Stimulated activated naive CD8-positive, alpha-beta T cell treated with anti-CD3 and anti-CD28 coated beads, Interleukin-15, amount 100 ng/mL, for 72 hours (primary cell): ENCODE results near the gene MAPKAPK5.
"Not testable (repeated sequence)": the region's sequence is repeated elsewhere in the genome, so short reads cannot be mapped to it uniquely, and the experiment has no call there.

ENCODE experiments used
- ATAC-seq: fragments of 150-1000 bp; cut with Tn5 transposase; 2 replicates; pipeline ENCODE4 v1.10.0; 2021; ENCODE audit warnings: mild to moderate bottlenecking, moderate library complexity
- DNase-seq, 2 donors: peaks; one replicate each; pipeline ENCODE4 v3.0.0; 2021 to 2022
- H3K27ac Mint-ChIP-seq, 2 donors: one replicate each; pipeline ENCODE4 v1.8.0; 2022; ENCODE audit warnings: mild to moderate bottlenecking in 2 of 2, mixed read lengths in 2 of 2, moderate library complexity in 2 of 2
- H3K27me3 Mint-ChIP-seq: one replicate; pipeline ENCODE4 v1.8.0; 2022; ENCODE audit warnings: mixed read lengths
- H3K4me1 Mint-ChIP-seq: one replicate; pipeline ENCODE4 v1.8.0; 2022; ENCODE audit warnings: mild to moderate bottlenecking, mixed read lengths
- H3K4me3 Mint-ChIP-seq, 2 donors: one replicate each; pipeline ENCODE4 v1.8.0; 2022; ENCODE audit warnings: mild to moderate bottlenecking in 2 of 2, mixed read lengths in 2 of 2, moderate library complexity in 1 of 2
- H3K9me3 Mint-ChIP-seq, 2 donors: one replicate each; pipeline ENCODE4 v1.8.0; 2022; ENCODE audit warnings: mixed read lengths in 2 of 2

The MAPKAPK5 gene

DNA sequence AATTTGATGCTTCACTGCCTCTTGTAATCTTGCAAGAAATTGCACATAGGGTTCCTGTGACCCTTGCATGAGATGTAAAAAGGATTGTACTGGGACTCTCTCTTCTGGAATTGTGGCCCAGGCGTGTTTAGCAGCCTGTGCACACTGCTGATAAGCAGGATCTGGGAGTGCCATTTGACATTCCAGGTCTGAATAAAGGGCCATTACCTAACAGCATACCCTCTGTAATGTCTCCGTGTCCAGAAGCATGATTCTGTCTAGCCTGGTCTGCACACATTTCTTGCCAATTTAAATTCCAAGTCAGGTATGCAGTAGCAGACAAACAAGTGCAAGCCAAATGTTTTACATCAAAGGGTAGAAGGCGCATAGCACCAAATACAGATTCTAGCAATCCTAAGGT lies 18.1 kb upstream of the MAPKAPK5 start:
- no peaks in the 10 kb centered on the region for H3K9me3 Mint-ChIP-seq
- DNase-seq (no peak), ATAC-seq (no peak)
- no peaks in the 10 kb centered on the region for H3K4me1 Mint-ChIP-seq
- H3K27me3 Mint-ChIP-seq, result peaks cover 7% of the 10 kb centered on the region
- no peak overlapping the region for H3K4me3 Mint-ChIP-seq
- H3K27ac Mint-ChIP-seq, result no peak overlapping the region

DNA sequence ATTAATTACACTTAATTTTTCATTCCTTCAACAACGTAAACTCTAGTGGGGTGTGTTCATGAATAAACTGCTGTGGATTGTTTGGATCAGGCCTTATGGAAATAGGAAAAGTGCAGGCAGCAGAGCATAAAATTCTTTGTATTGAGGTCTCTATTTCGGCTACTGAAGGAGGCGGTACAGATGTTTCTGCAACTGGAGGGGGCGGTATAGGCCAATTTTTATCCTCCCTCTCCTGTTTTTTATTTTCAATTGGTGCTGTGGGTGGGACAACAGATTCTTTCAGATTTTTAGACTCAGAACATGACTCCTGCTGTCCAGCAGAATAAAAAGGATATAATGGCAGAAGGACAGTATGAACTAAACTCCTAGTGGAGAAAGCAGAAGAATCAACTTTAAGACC lies 17.7 kb upstream of the MAPKAPK5 start:
- H3K9me3 Mint-ChIP-seq, ATAC-seq, DNase-seq, H3K27ac Mint-ChIP-seq, H3K4me3 Mint-ChIP-seq, H3K27me3 Mint-ChIP-seq, H3K4me1 Mint-ChIP-seq: not testable (repeated sequence)

DNA sequence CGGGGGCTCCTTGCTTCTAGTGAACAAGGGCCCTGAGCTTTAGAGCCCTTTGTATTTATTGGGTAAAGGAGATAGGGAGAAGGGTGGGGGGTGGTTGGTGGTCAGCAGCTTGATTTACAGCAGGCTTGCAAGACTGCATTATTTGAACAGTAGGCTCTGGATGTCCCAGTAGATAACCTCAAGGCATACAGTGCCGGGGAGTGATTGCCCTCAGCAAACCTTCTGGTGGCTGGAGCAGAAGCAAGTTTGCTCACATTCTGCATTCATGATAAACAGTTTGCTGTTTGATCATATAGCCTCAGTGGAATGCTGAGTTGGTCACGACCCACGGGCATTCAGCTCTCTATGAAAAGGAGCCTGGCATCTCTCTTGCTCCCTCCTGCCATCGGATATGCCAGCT lies 16.5 kb upstream of the MAPKAPK5 start:
- H3K27me3 Mint-ChIP-seq, result peaks cover 7% of the 10 kb centered on the region
- H3K4me1 Mint-ChIP-seq, result no peaks in the 10 kb centered on the region
- DNase-seq (no peak), ATAC-seq (no peak)
- no peaks in the 10 kb centered on the region for H3K9me3 Mint-ChIP-seq
- H3K27ac Mint-ChIP-seq, result no peak overlapping the region
- H3K4me3 Mint-ChIP-seq, result no peak overlapping the region

DNA sequence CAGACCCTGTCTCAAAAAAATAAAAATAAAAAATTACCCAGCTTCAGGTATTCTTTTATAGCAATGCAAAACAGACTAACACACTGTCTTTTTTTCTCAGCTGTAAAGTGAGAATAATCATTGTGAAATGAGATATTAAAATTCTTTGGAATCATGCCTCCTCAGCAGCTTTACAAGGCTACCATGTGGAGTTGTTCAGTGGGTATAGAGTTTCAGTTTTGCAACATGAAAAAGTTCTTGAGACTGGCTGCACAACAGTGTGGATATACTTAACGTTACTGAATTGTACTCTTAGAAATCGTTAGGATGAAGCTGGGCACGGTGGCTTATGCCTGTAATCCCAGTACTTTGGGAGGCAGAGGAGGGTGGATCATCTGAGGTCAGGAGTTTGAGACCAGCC lies 15.7 kb upstream of the MAPKAPK5 start:
- DNase-seq, result no peak
- no peak for ATAC-seq
- H3K27ac Mint-ChIP-seq, result no peak overlapping the region
- no peaks in the 10 kb centered on the region for H3K4me1 Mint-ChIP-seq
- peaks cover 7% of the 10 kb centered on the region for H3K27me3 Mint-ChIP-seq
- H3K4me3 Mint-ChIP-seq, result no peak overlapping the region
- no peaks in the 10 kb centered on the region for H3K9me3 Mint-ChIP-seq

DNA sequence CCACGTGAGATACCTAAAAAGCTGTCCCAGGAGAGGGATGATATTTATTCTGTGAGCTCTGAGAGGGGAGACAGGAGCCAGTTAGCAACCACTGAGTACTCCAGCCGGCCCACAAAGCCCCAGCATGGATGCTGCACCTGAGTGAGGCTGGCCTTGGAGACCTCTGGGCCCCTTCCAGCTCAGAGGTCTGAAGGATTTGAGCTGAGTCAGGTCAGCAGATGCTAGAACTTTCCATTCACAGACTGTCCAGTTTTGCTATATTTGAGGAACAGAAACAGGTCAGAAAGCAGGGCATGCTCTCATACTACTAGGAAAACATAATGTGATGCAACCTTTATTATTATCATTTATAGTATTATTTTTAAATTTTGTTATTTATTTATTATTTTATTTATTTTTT lies 15.0 kb upstream of the MAPKAPK5 start:
- H3K9me3 Mint-ChIP-seq, result no peaks in the 10 kb centered on the region
- peaks cover 7% of the 10 kb centered on the region for H3K27me3 Mint-ChIP-seq
- no peak overlapping the region for H3K27ac Mint-ChIP-seq
- DNase-seq, result no peak
- no peaks in the 10 kb centered on the region for H3K4me1 Mint-ChIP-seq
- no peak for ATAC-seq
- no peak overlapping the region for H3K4me3 Mint-ChIP-seq

DNA sequence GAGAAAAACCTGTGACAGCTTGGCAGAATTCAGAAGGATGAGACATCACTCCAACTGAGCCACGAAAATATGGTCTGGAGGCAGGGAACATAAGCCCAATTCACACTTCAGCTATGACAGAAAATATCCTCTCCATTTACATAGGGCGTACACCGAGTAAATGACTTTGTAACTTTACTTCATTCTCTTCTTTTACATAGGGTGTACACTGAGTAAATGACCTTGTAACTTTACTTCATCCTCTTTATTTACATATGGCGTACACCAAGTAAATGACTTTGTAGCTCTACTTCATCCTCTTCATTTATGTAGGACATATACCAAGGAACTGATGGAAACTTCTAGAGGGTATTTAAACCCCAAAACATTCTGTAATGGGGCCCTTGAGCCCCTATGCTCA lies 14.1 kb upstream of the MAPKAPK5 start:
- Mint-ChIP-seq H3K27me3 (peaks cover 7% of the 10 kb centered on the region), H3K9me3 (no peaks in the 10 kb centered on the region), H3K27ac (no peak overlapping the region), H3K4me3 (no peak overlapping the region), H3K4me1 (no peaks in the 10 kb centered on the region)
- DNase-seq (no peak), ATAC-seq (no peak)

DNA sequence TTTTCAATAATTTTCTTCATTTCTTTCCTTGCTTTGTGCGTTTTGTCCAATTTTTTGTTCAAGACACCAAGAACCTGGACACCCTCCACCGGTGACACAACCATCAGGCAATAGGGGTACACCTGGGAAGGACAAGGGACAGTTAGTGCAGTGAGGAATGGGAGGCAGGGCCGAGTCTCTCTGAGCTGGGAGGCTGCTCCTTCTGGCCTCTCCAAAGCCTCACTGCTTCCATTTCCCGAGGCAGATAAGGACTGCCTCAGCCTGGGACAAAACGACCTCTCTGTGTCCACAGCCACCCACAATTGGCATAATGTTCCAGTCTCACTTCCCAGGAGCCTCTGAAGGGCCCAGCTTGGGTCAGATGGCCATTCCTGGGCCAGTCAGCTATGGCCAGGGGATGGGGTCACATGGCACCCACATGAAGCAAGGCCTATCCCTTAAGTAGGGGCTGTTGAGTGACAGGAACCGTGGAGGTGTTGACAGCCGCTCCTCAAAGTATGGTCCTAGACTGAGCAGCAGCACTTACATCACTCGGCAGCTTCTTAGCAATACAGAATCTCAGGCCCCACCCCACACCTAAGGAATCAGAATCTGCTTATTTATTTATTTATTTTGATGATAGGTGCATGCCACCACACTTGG lies 13.6 kb upstream of the MAPKAPK5 start:
- ATAC-seq, result no peak
- no peak overlapping the region for H3K27ac Mint-ChIP-seq
- no peak for DNase-seq
- peaks cover 1% of the 10 kb centered on the region for H3K27me3 Mint-ChIP-seq
- no peaks in the 10 kb centered on the region for H3K9me3 Mint-ChIP-seq
- no peaks in the 10 kb centered on the region for H3K4me1 Mint-ChIP-seq
- no peak overlapping the region for H3K4me3 Mint-ChIP-seq

DNA sequence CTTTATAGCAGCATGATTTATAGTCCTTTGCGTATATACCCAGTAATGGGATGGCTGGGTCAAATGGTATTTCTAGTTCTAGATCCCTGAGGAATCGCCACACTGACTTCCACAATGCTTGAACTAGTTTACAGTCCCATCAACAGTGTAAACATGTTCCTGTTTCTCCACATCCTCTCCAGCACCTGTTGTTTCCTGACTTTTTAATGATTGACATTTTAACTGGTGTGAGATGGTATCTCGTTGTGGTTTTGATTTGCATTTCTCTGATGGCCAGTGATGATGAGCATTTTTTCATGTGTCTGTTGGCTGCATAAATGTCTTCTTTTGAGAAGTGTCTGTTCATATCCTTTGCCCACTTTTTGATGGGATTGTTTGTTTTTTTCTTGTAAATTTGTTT lies 12.4 kb upstream of the MAPKAPK5 start:
- H3K9me3 Mint-ChIP-seq, H3K4me1 Mint-ChIP-seq, ATAC-seq, DNase-seq, H3K4me3 Mint-ChIP-seq, H3K27ac Mint-ChIP-seq, H3K27me3 Mint-ChIP-seq: not testable (repeated sequence)

DNA sequence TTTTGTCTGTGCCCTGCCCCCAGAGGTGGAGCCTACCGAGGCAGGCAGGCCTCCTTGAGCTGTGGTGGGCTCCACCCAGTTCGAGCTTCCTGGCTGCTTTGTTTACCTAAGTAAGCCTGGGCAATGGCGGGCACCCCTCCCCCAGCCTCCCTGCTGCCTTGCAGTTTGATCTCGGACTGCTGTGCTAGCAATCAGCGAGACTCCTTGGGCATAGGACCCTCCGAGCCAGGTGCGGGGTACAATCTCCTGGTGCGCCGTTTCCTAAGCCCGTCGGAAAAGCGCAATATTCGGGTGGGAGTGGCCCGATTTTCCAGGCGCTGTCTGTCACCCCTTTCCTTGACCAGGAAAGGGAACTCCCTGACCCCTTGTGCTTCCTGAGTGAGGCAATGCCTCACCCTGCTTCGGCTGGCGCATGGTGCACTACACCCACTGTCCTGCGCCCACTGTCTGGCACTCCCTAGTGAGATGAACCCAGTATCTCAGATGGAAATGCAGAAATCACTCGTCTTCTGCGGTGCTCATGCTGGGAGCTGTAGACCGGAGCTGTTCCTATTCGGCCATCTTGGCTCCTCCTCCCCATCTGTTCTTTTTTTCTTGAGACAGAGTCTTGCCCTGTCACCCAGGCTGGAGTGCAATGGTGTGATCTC lies 7.2 kb upstream of the MAPKAPK5 start:
- Mint-ChIP-seq H3K4me3 (peak overlapping the region in 1 of 2 donors; percentile 22), H3K4me1 (peaks cover 24% of the 10 kb centered on the region), H3K27ac (peak overlapping the region in 1 of 2 donors; percentile 88)
- not testable (repeated sequence) for ATAC-seq, DNase-seq, H3K27me3 Mint-ChIP-seq, H3K9me3 Mint-ChIP-seq

DNA sequence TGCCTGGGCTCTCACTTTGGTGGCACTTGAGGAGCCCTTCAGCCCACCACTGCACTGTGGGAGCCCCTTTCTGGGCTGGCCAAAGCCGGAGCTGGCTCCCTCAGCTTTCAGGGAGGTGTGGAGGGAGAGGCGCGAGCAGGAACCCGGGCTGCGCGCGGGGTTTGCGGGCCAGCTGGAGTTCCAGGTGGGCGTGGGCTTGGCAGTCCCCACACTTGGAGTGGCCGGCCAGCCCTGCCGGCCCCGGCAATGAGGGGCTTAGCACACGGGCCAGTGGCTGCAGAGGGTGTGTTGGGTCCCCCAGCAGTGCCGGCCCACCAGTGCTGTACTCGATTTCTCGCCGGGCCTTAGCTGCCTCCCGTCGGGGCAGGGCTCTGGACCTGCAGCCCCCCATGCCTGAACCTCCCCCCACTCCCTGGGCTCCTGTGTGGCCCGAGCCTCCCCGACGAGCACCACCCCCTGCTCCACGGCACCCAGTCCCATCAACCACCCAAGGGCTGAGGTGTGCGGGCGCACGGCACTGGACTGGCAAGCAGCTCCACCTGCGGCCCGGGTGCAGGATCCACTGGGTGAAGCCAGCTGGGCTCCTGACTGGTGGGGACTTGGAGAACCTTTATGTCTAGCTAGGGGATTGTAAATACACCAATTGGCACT lies 6.4 kb upstream of the MAPKAPK5 start:
- not testable (repeated sequence) for H3K27ac Mint-ChIP-seq, DNase-seq, ATAC-seq, H3K4me3 Mint-ChIP-seq, H3K27me3 Mint-ChIP-seq, H3K9me3 Mint-ChIP-seq
- H3K4me1 Mint-ChIP-seq, result peaks cover 32% of the 10 kb centered on the region

DNA sequence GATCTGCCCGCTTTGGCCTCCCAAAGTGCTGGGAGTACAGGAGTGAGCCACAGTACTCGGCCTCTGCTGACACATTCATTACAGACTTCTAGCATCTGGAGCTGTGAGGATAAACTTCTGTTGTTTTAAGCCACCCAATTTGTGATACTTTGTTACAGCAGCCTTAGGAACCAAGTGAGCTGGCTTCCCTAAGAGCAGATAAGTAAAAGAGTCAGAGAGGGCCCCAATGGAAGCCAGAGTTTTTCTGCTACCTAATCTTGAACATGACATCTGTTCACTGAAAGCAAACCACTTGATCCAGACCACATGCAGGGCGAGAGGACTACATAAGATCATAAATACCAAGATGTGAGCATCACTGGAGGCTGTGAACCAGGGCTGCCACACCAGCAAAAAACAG lies 3.7 kb upstream of the MAPKAPK5 start:
- Mint-ChIP-seq H3K4me1 (peaks cover 42% of the 10 kb centered on the region), H3K4me3 (no peak overlapping the region), H3K27me3 (no peaks in the 10 kb centered on the region), H3K27ac (peak overlapping the region in 1 of 2 donors; percentile 57), H3K9me3 (no peaks in the 10 kb centered on the region)
- ATAC-seq (no peak), DNase-seq (no peak)

DNA sequence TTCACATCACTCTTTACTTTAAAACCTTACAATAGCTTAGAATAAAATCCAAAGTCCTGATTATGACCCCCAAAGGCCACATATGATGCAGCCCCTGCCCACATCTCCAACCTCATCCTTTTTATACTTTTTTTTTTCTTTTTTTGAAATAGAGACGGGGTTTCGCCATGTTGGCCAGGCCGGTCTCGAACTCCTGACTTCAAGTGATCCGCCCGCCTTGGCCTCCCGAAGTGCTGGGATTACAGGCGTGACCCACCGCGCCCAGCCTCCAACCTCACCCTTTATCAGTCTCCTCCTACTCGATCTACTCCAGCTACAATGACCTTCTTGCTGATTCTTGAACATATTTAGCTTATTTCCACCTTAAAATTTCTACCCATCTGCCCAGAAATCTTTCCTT lies 1.2 kb upstream of the MAPKAPK5 start:
- Mint-ChIP-seq H3K4me1 (peaks cover 52% of the 10 kb centered on the region), H3K27ac (peak overlapping the region; percentile 98 to 100), H3K4me3 (peak overlapping the region; percentile 88 to 99), H3K27me3 (no peaks in the 10 kb centered on the region), H3K9me3 (no peaks in the 10 kb centered on the region)
- ATAC-seq (no peak), DNase-seq (no peak)

DNA sequence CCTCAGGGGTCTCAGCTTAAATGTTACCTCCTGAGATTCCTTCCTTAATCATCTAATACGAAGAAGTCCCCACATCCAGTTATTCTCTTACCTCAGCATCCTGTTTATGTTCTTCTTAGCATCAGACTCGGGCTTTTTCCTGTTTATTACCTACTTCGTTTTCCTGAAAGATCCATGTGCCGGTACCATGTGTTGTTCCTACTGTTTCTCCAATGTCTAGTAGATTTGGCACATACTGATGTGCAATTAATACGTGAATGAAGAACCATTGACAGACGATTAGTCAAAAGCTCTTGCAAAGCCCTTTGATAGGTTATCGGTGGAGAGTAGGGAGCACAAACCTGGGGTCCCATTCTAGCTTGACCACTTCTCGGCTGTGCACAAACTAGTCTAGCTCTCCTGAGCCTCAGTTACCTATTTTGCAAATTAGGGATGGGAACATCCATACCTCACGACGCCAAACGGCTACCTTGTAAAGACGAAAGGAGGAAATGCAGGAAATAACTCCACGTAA lies 735 bp upstream of the MAPKAPK5 start:
- ATAC-seq (peak; percentile 4), DNase-seq (no peak)
- Mint-ChIP-seq H3K27ac (peak overlapping the region; percentile 98 to 100), H3K4me1 (peaks cover 52% of the 10 kb centered on the region), H3K4me3 (peak overlapping the region; percentile 88 to 99), H3K9me3 (no peaks in the 10 kb centered on the region), H3K27me3 (no peaks in the 10 kb centered on the region)

DNA sequence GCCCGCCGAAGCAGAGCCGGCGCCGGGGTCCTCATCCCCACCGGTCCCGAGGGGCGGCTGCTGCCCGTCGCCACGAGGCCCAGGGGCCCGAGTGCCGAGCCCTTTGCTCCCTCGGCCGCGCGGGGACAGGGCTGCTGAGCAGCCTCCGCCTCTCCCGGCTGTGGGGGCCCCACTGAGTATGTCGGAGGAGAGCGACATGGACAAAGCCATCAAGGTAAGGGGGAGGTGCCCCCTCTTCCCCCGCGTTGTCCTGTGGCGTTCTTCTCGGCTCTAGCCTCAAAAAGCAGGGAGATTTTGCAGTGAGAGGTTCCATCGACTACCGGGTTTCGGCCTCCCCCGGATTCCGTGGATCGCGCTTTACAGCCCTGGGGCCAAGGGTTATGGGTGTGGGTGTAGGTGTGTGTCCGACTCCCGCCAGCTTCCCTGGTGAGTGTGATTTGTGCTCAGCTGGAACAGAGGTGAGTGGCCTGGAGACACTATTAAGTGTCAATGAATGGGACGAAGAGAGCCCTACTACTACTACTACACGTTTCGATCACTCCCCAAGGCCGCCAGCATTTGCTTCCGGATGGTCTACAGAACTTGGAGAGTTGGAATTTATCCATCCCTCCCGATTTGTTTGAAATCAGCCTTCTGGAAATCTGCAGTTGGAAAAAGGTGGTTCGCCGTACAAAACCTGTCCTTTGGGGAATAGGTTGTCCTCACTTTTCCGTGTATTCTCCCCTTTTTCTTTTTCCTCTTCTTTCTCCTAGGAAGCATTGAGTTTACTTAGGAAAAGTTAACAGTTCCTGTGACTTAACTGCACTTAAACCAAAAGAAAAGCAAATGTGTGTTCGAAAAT lies 748 bp downstream of the MAPKAPK5 start:
- H3K4me1 Mint-ChIP-seq, result peaks cover 58% of the 10 kb centered on the region
- peak in 1 of 2 donors; percentile 46 for DNase-seq
- peak overlapping the region; percentile 96 to 98 for H3K27ac Mint-ChIP-seq
- peak overlapping the region; percentile 88 to 95 for H3K4me3 Mint-ChIP-seq
- no peaks in the 10 kb centered on the region for H3K27me3 Mint-ChIP-seq
- H3K9me3 Mint-ChIP-seq, result no peaks in the 10 kb centered on the region
- peak; percentile 41 for ATAC-seq

DNA sequence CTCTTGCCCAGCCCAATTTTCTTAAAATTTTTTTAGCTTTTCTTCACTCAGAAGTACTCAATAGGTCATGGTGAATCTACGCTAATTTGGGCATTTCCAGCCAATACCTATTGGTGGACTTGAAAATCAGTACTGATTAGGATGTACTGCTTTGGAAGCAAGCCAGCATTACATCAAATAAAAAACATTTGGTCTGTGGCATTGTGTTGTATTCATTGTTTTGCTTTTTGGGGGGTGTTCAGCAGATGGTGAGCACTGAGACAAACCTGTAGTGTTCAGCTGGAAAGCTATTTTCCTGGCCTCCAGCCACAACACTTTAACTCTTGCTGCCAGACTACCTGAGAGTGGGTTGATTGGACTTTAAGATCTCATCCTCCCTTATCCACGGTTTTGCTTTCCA lies 4.0 kb downstream of the MAPKAPK5 start:
- Mint-ChIP-seq H3K4me1 (peaks cover 47% of the 10 kb centered on the region), H3K27ac (no peak overlapping the region), H3K4me3 (no peak overlapping the region), H3K9me3 (no peaks in the 10 kb centered on the region), H3K27me3 (no peaks in the 10 kb centered on the region)
- ATAC-seq (no peak), DNase-seq (no peak)
